ENCODE measurements around the gene C19orf44.

GRCh38 chr19:16467581-16467980 is 28.6 kb upstream of the C19orf44 start:
- no peak for TF ChIP-seq CTCF (IDR thresholded peaks at IDR 0.05)
- no peak for TF ChIP-seq POLR2AphosphoS5 (IDR thresholded peaks at IDR 0.05)
- no peak for TF ChIP-seq POLR2A (IDR thresholded peaks at IDR 0.05)

Measured in suprapubic skin (tissue), 4 donors.